Renal cortical epithelial cell (primary cell): ENCODE measurements around the gene MATN4. TPM values are rescaled to one million over a fixed set of nuclear protein-coding genes. Genes with fewer than 3 reads are reported as not detected.

Experiments
- DNase-seq: peaks from one replicate; pipeline ENCODE4 v3.0.0-alpha.2; 2011; ENCODE audit warnings: low read depth
- total RNA-seq: library from RNA; depleted of rRNA; stranded (reverse); fragments of >200 nt; gene quantifications from 2 replicates; pipeline ENCODE4 v1.2.3, GENCODE V29; 2014

Gene MATN4
- total RNA-seq, 1 donor from 2014 or later: not detected

GRCh38 chr20:45313943-45314342, 5.8 kb upstream of the MATN4 start:
- DNase-seq: no peak

- no peak for DNase-seq
Observed at GRCh38 chr20:45313065-45313695, 5.1 kb upstream of the MATN4 start.

- DNase-seq: no peak
Observed at GRCh38 chr20:45312241-45312640, 4.1 kb upstream of the MATN4 start.

GRCh38 chr20:45311589-45312211, 3.6 kb upstream of the MATN4 start:
- no peak for DNase-seq

GRCh38 chr20:45309075-45309474, 976 bp upstream of the MATN4 start:
- DNase-seq: no peak

- no peak for DNase-seq
Observed at GRCh38 chr20:45307076-45307640, 941 bp downstream of the MATN4 start.

- DNase-seq: no peak
Observed at GRCh38 chr20:45306431-45306982, 1.6 kb downstream of the MATN4 start, which contains the start of gene RBPJL. RBPJL (plus strand) TSS chr20:45306840; CDS start chr20:45306923, 83 bp downstream.

- no peak for DNase-seq
Observed at GRCh38 chr20:45305262-45305661, 2.8 kb downstream of the MATN4 start.

GRCh38 chr20:45304464-45304999, 3.6 kb downstream of the MATN4 start:
- DNase-seq: no peak

- DNase-seq: no peak
Observed at GRCh38 chr20:45303586-45304463, 4.3 kb downstream of the MATN4 start.

- DNase-seq: no peak
Observed at GRCh38 chr20:45301824-45302271, 6.3 kb downstream of the MATN4 start.

GRCh38 chr20:45300961-45301360, 7.1 kb downstream of the MATN4 start:
- no peak for DNase-seq

- no peak for DNase-seq
Observed at GRCh38 chr20:45299786-45300185, 8.3 kb downstream of the MATN4 start.

GRCh38 chr20:45297786-45298497, 10.2 kb downstream of the MATN4 start:
- no peak for DNase-seq

GRCh38 chr20:45294659-45295058, 13.4 kb downstream of the MATN4 start:
- DNase-seq: no peak

GRCh38 chr20:45294003-45294368, 14.1 kb downstream of the MATN4 start:
- DNase-seq: no peak

GRCh38 chr20:45293041-45294002, 14.8 kb downstream of the MATN4 start:
- peak; percentile 28 for DNase-seq

- no peak for DNase-seq
Observed at GRCh38 chr20:45292343-45292742, 15.8 kb downstream of the MATN4 start.

- no peak for DNase-seq
Observed at GRCh38 chr20:45291526-45291925, 16.6 kb downstream of the MATN4 start.
